Measurements from ENCODE around the gene PAPOLA.

PAPOLA gene

GRCh38 chr14:96568621-96569020 is 66.4 kb downstream of the PAPOLA start:
- no peak for DNase-seq

GRCh38 chr14:96571311-96571710 is 69.1 kb downstream of the PAPOLA start:
- DNase-seq: no peak

GRCh38 chr14:96573473-96574100 is 71.4 kb downstream of the PAPOLA start:
- DNase-seq: no peak

- DNase-seq: no peak
These were observed 72.0 kb downstream of the PAPOLA start for GRCh38 chr14:96574171-96574632.

- DNase-seq: no peak
These were observed 72.8 kb downstream of the PAPOLA start for GRCh38 chr14:96574633-96575632.

GRCh38 chr14:96576359-96576758 is 74.2 kb downstream of the PAPOLA start:
- no peak for DNase-seq

- DNase-seq: peak; percentile 23
These were observed 74.8 kb downstream of the PAPOLA start for GRCh38 chr14:96576937-96577336.

- DNase-seq: no peak
These were observed 76.4 kb downstream of the PAPOLA start for GRCh38 chr14:96578619-96579018.

GRCh38 chr14:96579358-96579757 is 77.2 kb downstream of the PAPOLA start:
- no peak for DNase-seq

- no peak for DNase-seq
These were observed 77.7 kb downstream of the PAPOLA start for GRCh38 chr14:96579855-96580254.

GRCh38 chr14:96580566-96580965 is 78.4 kb downstream of the PAPOLA start:
- DNase-seq: no peak

GRCh38 chr14:96581026-96581425 is 78.8 kb downstream of the PAPOLA start:
- peak; percentile 47 for DNase-seq

- peak; percentile 28 for DNase-seq
These were observed 79.7 kb downstream of the PAPOLA start for GRCh38 chr14:96581902-96582301.

GRCh38 chr14:96582411-96582961 is 80.3 kb downstream of the PAPOLA start:
- DNase-seq: no peak

GRCh38 chr14:96582995-96583394 is 80.8 kb downstream of the PAPOLA start:
- DNase-seq: no peak

GRCh38 chr14:96583569-96584041 is 81.4 kb downstream of the PAPOLA start:
- no peak for DNase-seq

- DNase-seq: peak; percentile 81
These were observed 82.2 kb downstream of the PAPOLA start for GRCh38 chr14:96584199-96584906.

GRCh38 chr14:96584907-96585671 is 82.9 kb downstream of the PAPOLA start:
- DNase-seq: no peak

- no peak for DNase-seq
These were observed 83.5 kb downstream of the PAPOLA start for GRCh38 chr14:96585672-96586013.

GRCh38 chr14:96586056-96586455 is 83.9 kb downstream of the PAPOLA start:
- DNase-seq: no peak

GRCh38 chr14:96586921-96587822 is 85.0 kb downstream of the PAPOLA start:
- no peak for DNase-seq
